Nephron (organoid): ENCODE data around the gene MRPS25.

Experiments
- H3K27ac Mint-ChIP-seq, 3 experiments: 2 replicates each; pipeline ENCODE4 v1.8.0; 2020; ENCODE audit warnings: mixed read lengths in 3 of 3, mild to moderate bottlenecking in 2 of 3, moderate library complexity in 1 of 3
- H3K27me3 Mint-ChIP-seq: 2 replicates; pipeline ENCODE4 v1.8.0; 2021; ENCODE audit warnings: low read depth, mild to moderate bottlenecking, moderate library complexity, mixed read lengths
- H3K36me3 Mint-ChIP-seq: 2 replicates; pipeline ENCODE4 v1.8.0; 2020; ENCODE audit warnings: low read depth, mixed read lengths
- H3K4me1 Mint-ChIP-seq: 2 replicates; pipeline ENCODE4 v1.8.0; 2020; ENCODE audit warnings: mixed read lengths
- H3K4me3 Mint-ChIP-seq, 3 experiments: 2 replicates each; pipeline ENCODE4 v1.8.0; 2020; ENCODE audit warnings: mild to moderate bottlenecking in 3 of 3, mixed read lengths in 3 of 3, moderate library complexity in 2 of 3
- H3K9me3 Mint-ChIP-seq: 2 replicates; pipeline ENCODE4 v1.8.0; 2020; ENCODE audit warnings: mixed read lengths
- TF ChIP-seq, protein P1 (sequence below), 3 experiments: fragments of 200-600 bp; sonication (generic); IDR thresholded peaks; one replicate each; pipeline ENCODE4 v1.5.0; 2021; ENCODE audit warnings: antibody characterized with exemption in 3 of 3; ENCODE audit not compliant: unreplicated experiment in 3 of 3

MRPS25 gene

DNA sequence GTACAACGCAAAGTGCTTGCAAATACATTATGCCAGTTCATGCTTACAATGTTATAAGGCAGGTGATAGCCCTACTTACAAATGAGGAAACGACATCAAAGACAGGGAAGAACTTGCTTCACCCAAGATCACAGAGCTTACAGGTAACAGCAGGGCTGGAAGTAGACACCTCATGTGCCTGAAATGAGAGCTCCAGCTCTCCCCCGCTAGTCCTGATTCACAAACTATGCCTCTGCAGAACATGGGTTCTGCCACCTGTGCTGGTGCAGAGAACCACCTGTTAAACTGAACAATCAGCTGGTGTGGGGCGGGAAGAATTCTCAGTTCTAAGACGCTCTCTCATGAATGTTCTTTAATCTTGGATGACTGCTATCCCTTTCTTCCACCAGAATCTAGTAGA is 26.5 kb upstream of the MRPS25 start:
- Mint-ChIP-seq H3K27me3 (no peaks in the 10 kb centered on the region), H3K4me1 (peaks cover 8% of the 10 kb centered on the region), H3K4me3 (no peak overlapping the region), H3K27ac (no peak overlapping the region), H3K36me3 (peaks cover 48% of the 10 kb centered on the region), H3K9me3 (no peaks in the 10 kb centered on the region)
- TF ChIP-seq, protein P1, sequence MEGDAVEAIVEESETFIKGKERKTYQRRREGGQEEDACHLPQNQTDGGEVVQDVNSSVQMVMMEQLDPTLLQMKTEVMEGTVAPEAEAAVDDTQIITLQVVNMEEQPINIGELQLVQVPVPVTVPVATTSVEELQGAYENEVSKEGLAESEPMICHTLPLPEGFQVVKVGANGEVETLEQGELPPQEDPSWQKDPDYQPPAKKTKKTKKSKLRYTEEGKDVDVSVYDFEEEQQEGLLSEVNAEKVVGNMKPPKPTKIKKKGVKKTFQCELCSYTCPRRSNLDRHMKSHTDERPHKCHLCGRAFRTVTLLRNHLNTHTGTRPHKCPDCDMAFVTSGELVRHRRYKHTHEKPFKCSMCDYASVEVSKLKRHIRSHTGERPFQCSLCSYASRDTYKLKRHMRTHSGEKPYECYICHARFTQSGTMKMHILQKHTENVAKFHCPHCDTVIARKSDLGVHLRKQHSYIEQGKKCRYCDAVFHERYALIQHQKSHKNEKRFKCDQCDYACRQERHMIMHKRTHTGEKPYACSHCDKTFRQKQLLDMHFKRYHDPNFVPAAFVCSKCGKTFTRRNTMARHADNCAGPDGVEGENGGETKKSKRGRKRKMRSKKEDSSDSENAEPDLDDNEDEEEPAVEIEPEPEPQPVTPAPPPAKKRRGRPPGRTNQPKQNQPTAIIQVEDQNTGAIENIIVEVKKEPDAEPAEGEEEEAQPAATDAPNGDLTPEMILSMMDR (IDR thresholded peaks at IDR 0.05; ENCODE audit: unreplicated experiment in 3 of 3), result no peak

DNA sequence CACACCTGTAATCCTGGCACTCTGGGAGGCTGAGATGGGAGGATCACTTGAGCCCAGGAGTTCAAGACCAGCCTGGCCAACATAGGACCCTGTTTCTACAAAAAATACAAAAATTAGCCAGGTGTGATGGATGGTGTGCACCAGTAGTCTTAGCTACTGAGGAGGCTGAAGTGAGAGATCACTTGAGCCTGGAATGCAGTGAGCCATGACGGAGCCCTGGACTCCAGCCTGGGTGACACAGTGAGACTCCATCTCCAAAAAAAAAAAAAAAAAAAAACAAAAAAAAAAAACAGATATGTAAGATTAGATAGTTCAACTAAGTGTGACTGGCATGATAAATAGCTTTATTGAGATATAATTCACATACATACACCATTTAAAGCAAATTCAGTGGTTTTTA is 24.1 kb upstream of the MRPS25 start:
- H3K36me3 Mint-ChIP-seq, result peaks cover 54% of the 10 kb centered on the region
- no peak overlapping the region for H3K27ac Mint-ChIP-seq
- H3K4me3 Mint-ChIP-seq, result no peak overlapping the region
- no peaks in the 10 kb centered on the region for H3K9me3 Mint-ChIP-seq
- TF ChIP-seq, protein P1 (IDR thresholded peaks at IDR 0.05; ENCODE audit: unreplicated experiment in 3 of 3), result no peak
- H3K4me1 Mint-ChIP-seq, result peaks cover 8% of the 10 kb centered on the region
- no peaks in the 10 kb centered on the region for H3K27me3 Mint-ChIP-seq

DNA sequence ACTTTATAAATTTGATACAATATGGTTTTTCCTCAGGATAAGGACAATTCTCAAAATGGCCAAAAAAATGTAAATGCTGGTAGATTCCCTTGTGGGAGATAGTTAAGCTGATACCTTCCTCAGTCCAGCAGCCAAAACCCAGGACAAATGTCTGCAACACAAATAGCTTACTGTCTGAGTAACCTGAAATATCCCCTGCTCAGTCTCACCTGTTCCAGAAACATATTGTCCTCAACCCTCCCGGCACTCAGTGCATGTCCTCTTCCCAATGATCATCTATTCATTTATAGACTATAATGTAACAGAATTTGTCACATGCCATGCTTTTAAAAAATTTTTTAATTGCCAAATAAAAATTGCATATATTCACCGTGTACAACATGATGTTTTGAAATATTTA is 21.6 kb upstream of the MRPS25 start:
- H3K9me3 Mint-ChIP-seq, result no peaks in the 10 kb centered on the region
- no peak overlapping the region for H3K4me3 Mint-ChIP-seq
- no peaks in the 10 kb centered on the region for H3K27me3 Mint-ChIP-seq
- H3K4me1 Mint-ChIP-seq, result no peaks in the 10 kb centered on the region
- TF ChIP-seq, protein P1 (IDR thresholded peaks at IDR 0.05; ENCODE audit: unreplicated experiment in 3 of 3), result no peak
- H3K27ac Mint-ChIP-seq, result no peak overlapping the region
- peaks cover 64% of the 10 kb centered on the region for H3K36me3 Mint-ChIP-seq

DNA sequence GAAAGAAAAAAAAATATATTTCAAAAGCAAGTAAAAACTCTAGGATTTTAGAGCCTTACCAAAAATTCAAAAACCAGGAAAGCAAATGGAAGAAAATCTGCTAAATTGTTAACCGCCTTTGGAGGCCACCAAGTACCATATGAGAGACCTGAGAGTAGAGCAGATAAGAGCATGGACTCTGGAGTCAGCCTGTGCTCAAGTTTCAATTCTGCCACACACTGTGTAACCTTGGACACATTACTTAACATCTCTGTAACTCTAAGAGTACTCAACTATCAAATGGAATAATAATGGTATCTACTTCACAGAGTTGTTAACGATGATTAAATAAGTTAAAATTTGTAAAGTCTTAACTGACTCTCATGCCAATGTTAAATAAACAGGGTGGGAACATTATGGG is 21.1 kb upstream of the MRPS25 start:
- H3K9me3 Mint-ChIP-seq, result no peaks in the 10 kb centered on the region
- TF ChIP-seq, protein P1 (IDR thresholded peaks at IDR 0.05; ENCODE audit: unreplicated experiment in 3 of 3), result no peak
- no peak overlapping the region for H3K27ac Mint-ChIP-seq
- H3K27me3 Mint-ChIP-seq, result no peaks in the 10 kb centered on the region
- peaks cover 68% of the 10 kb centered on the region for H3K36me3 Mint-ChIP-seq
- H3K4me3 Mint-ChIP-seq, result no peak overlapping the region
- H3K4me1 Mint-ChIP-seq, result no peaks in the 10 kb centered on the region

DNA sequence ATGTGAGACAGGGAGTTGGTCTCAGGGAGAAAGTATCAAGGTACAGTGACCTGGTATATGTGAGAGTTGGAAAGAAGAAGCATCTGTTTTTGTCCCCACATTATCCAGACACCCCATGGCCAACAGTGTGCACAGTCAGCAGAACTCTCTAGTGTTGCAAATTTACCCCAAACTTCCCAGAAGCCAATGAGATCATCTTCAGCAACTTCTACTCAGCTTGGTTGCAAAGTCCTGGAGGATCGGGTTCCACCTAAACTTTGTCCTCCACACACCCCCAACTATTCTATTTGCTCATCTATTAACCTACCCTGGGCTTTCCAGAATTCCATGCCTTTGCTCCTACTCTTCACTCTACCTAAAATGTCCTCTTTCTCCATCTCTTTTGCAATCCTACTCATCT is 18.1 kb upstream of the MRPS25 start:
- TF ChIP-seq, protein P1 (IDR thresholded peaks at IDR 0.05; ENCODE audit: unreplicated experiment in 3 of 3), result no peak
- no peak overlapping the region for H3K27ac Mint-ChIP-seq
- no peaks in the 10 kb centered on the region for H3K9me3 Mint-ChIP-seq
- no peaks in the 10 kb centered on the region for H3K4me1 Mint-ChIP-seq
- no peak overlapping the region for H3K4me3 Mint-ChIP-seq
- H3K36me3 Mint-ChIP-seq, result peaks cover 76% of the 10 kb centered on the region
- no peaks in the 10 kb centered on the region for H3K27me3 Mint-ChIP-seq

DNA sequence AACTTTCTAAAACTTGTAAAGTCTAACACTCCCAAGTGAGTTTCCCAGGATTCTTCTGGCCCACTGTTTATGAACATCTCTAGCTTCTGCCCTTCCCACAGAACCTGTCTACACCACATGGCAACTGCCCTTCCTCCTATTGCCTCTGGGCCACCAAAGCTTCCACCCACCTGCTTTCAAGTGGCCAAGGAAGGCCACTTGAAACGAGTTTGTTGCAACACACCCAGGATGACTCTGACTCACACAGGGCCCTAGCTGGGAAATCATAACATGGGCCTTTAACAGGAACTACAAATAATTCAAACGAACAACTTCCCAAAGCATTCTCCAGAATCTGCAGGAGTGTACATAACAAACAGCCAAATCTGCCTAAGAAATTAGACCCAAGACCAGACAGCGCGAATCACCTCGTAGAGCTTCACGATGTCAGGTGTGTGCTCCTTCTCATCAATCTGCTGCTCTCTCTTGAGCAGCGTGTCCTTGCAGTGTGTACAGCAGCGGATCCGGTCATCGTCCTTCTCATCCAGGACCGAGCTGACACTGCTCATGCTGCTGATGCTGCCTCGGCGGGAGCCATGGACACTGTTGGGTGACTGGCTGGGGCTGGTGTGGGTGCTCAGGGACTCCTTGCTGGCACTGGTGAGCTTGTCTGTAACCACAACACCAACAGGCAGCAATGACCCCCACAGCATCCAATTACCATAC is 17.0 kb upstream of the MRPS25 start:
- TF ChIP-seq, protein P1 (IDR thresholded peaks at IDR 0.05; ENCODE audit: unreplicated experiment in 3 of 3), result no peak

More for the DNA sequence above, 17.0 kb upstream of the MRPS25 start:
- Mint-ChIP-seq H3K4me1 (no peaks in the 10 kb centered on the region), H3K9me3 (no peaks in the 10 kb centered on the region), H3K4me3 (no peak overlapping the region), H3K27ac (no peak overlapping the region), H3K36me3 (peaks cover 84% of the 10 kb centered on the region), H3K27me3 (no peaks in the 10 kb centered on the region)
